Mesothelial cell of epicardium (in vitro differentiated cells): ENCODE data around the gene EGFLAM. TPM values are rescaled to one million over a fixed set of nuclear protein-coding genes. Genes with fewer than 3 reads are reported as not detected.

ENCODE experiments used
- DNase-seq, 2 experiments: peaks; one replicate each; pipeline ENCODE4 v3.0.0; 2021; ENCODE audit warnings: low spot score in 2 of 2; ENCODE audit not compliant: unreplicated experiment in 2 of 2
- H3K27ac Mint-ChIP-seq: 2 replicates; pipeline ENCODE4 v1.8.0; 2021; ENCODE audit warnings: mixed read lengths
- H3K27me3 Mint-ChIP-seq: 2 replicates; pipeline ENCODE4 v1.8.0; 2021; ENCODE audit warnings: low read depth, mixed read lengths
- H3K36me3 Mint-ChIP-seq: 2 replicates; pipeline ENCODE4 v1.8.0; 2021; ENCODE audit warnings: mixed read lengths
- H3K4me1 Mint-ChIP-seq: 2 replicates; pipeline ENCODE4 v1.8.0; 2021; ENCODE audit warnings: mixed read lengths
- H3K4me3 Mint-ChIP-seq: 2 replicates; pipeline ENCODE4 v1.8.0; 2021; ENCODE audit warnings: mild to moderate bottlenecking, moderate library complexity, mixed read lengths
- H3K9me3 Mint-ChIP-seq: 2 replicates; pipeline ENCODE4 v1.8.0; 2021; ENCODE audit warnings: mixed read lengths
- total RNA-seq: library from RNA; stranded (reverse); gene quantifications from 3 replicates; pipeline ENCODE4 v1.2.1, GENCODE V29; 2021
- TF ChIP-seq, protein P1 (sequence below): fragments of 200-600 bp; sonication (generic); IDR thresholded peaks from one replicate; pipeline ENCODE4 v1.5.0; 2021; ENCODE audit warnings: antibody characterized with exemption; ENCODE audit not compliant: unreplicated experiment

EGFLAM gene
- total RNA-seq, 1 donor from 2014 or later = 6.8 TPM

DNA sequence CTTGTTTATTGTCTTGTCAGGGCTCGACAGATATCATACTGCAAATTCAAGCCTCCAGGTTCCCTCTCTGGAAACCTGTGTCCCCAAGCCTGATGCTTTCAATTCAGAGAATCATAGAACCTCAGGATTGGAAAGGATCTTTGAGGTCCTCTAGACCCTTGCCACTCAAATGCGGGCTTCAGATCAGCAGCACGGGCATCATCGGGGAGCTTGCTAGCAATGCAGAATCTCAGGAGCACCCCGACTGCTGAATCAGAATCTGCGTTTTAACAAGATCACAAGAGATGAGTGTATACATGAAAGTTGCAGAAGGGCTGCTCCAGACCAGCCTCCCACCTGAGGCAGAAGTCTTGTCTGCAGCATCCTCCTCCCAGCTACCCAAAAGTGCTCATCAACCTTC lies 13.1 kb upstream of the EGFLAM start:
- H3K27me3 Mint-ChIP-seq = peaks cover 71% of the 10 kb centered on the region
- no peaks in the 10 kb centered on the region for H3K9me3 Mint-ChIP-seq
- H3K4me3 Mint-ChIP-seq = no peak overlapping the region
- H3K36me3 Mint-ChIP-seq = no peaks in the 10 kb centered on the region
- peaks cover 3% of the 10 kb centered on the region for H3K4me1 Mint-ChIP-seq
- TF ChIP-seq, protein P1, sequence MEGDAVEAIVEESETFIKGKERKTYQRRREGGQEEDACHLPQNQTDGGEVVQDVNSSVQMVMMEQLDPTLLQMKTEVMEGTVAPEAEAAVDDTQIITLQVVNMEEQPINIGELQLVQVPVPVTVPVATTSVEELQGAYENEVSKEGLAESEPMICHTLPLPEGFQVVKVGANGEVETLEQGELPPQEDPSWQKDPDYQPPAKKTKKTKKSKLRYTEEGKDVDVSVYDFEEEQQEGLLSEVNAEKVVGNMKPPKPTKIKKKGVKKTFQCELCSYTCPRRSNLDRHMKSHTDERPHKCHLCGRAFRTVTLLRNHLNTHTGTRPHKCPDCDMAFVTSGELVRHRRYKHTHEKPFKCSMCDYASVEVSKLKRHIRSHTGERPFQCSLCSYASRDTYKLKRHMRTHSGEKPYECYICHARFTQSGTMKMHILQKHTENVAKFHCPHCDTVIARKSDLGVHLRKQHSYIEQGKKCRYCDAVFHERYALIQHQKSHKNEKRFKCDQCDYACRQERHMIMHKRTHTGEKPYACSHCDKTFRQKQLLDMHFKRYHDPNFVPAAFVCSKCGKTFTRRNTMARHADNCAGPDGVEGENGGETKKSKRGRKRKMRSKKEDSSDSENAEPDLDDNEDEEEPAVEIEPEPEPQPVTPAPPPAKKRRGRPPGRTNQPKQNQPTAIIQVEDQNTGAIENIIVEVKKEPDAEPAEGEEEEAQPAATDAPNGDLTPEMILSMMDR = no peak
- H3K27ac Mint-ChIP-seq = no peak overlapping the region
- no peak for DNase-seq

DNA sequence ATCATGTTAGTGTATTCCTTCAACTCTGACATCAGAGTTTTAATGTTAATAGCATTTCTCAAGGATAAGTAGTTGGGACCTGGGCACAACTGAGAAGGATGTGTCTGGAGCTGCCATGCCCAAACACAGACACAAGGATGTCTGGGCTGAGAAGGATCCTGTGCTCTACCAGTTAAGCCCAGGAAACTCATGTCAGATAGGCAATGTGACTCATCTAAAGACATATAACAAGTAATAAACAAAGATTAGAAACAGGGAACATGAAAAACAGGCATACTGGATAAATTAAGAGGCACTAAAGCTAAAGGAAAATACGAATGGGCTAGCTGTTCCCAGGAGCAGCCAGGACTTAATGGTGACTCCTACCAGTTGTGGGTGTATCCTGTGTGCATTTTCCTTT lies 9.1 kb upstream of the EGFLAM start:
- Mint-ChIP-seq H3K27me3 (peaks cover 81% of the 10 kb centered on the region), H3K4me3 (no peak overlapping the region), H3K36me3 (no peaks in the 10 kb centered on the region), H3K4me1 (no peaks in the 10 kb centered on the region), H3K9me3 (peaks cover 15% of the 10 kb centered on the region), H3K27ac (no peak overlapping the region)
- DNase-seq = no peak
- TF ChIP-seq, protein P1 = no peak

- DNase-seq = no peak
- peaks cover 15% of the 10 kb centered on the region for H3K9me3 Mint-ChIP-seq
- H3K27ac Mint-ChIP-seq = no peak overlapping the region
- TF ChIP-seq, protein P1 = no peak
- H3K4me3 Mint-ChIP-seq = no peak overlapping the region
- peaks cover 86% of the 10 kb centered on the region for H3K27me3 Mint-ChIP-seq
- no peaks in the 10 kb centered on the region for H3K36me3 Mint-ChIP-seq
- no peaks in the 10 kb centered on the region for H3K4me1 Mint-ChIP-seq
Observed at GRCh38 chr5:38249812-38250211, 8.5 kb upstream of the EGFLAM start.

DNA sequence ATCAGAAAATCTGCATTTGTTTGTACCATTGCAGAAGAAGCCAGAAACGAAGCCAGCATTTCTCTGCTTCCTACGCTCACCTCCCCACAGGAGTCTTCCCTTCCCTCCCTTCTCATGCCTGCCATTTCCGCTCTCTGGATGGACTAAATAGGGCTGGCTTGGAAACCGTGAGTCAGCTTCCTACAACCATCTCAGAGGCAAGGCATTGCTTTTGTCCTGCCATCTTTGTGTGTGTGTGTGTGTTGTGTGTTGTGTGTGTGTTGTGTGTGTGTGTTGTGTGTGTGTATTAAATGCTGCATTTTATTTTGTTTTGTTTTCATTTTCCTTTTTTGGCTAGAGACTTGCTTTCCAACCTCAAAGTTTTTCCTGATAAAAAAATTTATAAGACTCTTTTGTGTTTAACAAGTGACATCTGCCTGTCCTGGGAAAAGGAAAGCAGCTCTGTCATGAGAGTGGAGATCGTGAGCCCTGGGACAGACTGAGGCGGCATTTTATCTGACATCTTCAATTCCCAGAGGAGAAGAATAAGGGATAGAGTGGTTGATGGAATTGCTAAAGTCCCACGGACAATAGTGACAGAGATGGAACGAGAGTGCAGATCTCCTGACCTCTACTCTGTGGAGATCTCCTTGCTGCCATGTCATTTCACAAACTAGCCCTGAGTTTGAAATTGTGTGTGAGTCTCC lies 7.5 kb upstream of the EGFLAM start:
- Mint-ChIP-seq H3K27ac (no peak overlapping the region), H3K36me3 (no peaks in the 10 kb centered on the region), H3K4me3 (no peak overlapping the region), H3K9me3 (peaks cover 15% of the 10 kb centered on the region), H3K27me3 (peaks cover 87% of the 10 kb centered on the region), H3K4me1 (no peaks in the 10 kb centered on the region)
- no peak for DNase-seq
- TF ChIP-seq, protein P1 = no peak

GRCh38 chr5:38253759-38254158 lies 4.6 kb upstream of the EGFLAM start:
- Mint-ChIP-seq H3K27ac (no peak overlapping the region), H3K4me3 (no peak overlapping the region), H3K36me3 (no peaks in the 10 kb centered on the region), H3K9me3 (peaks cover 15% of the 10 kb centered on the region), H3K4me1 (peaks cover 11% of the 10 kb centered on the region), H3K27me3 (peaks cover 96% of the 10 kb centered on the region)
- DNase-seq = no peak
- TF ChIP-seq, protein P1 = no peak
